Measurements from ENCODE around the gene C19orf12. TPM values are rescaled to one million over a fixed set of nuclear protein-coding genes. Genes with fewer than 3 reads are reported as not detected.

C19orf12 gene
- polyA plus RNA-seq, 1 experiment: 33.9 TPM

DNA sequence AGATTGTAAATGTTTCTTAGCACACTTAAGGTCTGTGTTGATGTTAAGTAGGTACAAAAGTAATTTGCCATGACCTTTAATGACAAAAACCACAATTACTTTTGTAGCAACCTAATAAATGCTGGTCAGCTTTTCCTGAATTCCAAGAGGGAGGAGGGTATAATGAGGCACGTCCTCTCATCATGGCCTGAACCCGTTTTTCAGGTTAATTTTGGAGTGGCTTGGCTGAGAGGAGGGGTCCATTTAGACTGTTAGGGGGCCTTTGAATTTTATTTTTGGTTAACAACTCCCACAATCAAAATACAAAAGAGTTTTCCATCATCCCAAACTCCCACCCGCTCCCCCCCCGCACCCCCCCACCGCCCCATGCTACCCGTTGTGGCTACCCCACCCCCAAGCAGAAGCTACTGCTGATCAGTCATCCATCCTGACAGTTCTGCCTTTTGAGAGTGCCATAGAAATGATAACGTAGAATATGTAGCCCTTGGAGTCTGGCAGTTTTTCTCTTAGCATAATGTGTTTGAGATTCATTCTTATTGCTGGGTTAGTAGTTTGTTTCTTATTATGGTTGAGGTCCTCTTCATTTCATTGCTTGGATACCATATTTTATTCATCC is 64.2 kb downstream of the C19orf12 start:
- ChIA-PET CTCF (interaction anchor here (0.9 to 1.5 kb wide), 4 partner anchors 8 to 65 kb away, joined by 3 read pairs; no protein-coding TSS in a partner anchor), POLR2A (no interaction called here)
- Histone ChIP-seq H3K4me3 (ENCODE audit: low read depth, low read length) (no peak overlapping the region), H3K36me3 (ENCODE audit: control insufficient read depth, insufficient read depth, low read length) (no peaks in the 10 kb centered on the region), H3K27me3 (ENCODE audit: control insufficient read depth, insufficient read depth, low read length) (no peaks in the 10 kb centered on the region; the same call in none of the 2 replicates)
- TF ChIP-seq, protein P1, sequence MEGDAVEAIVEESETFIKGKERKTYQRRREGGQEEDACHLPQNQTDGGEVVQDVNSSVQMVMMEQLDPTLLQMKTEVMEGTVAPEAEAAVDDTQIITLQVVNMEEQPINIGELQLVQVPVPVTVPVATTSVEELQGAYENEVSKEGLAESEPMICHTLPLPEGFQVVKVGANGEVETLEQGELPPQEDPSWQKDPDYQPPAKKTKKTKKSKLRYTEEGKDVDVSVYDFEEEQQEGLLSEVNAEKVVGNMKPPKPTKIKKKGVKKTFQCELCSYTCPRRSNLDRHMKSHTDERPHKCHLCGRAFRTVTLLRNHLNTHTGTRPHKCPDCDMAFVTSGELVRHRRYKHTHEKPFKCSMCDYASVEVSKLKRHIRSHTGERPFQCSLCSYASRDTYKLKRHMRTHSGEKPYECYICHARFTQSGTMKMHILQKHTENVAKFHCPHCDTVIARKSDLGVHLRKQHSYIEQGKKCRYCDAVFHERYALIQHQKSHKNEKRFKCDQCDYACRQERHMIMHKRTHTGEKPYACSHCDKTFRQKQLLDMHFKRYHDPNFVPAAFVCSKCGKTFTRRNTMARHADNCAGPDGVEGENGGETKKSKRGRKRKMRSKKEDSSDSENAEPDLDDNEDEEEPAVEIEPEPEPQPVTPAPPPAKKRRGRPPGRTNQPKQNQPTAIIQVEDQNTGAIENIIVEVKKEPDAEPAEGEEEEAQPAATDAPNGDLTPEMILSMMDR (IDR thresholded peaks at IDR 0.05; ENCODE audit: insufficient read depth, low read depth, low read length): no peak
- DNase-seq (ENCODE audit: low read depth): no peak

Other genes with a start within 250 kb of the C19orf12 start
- gene VSTM2B, start 189.3 kb downstream of the C19orf12 start, polyA plus RNA-seq (2011; rRNA removed): not detected in 2 replicates
- gene POP4, start 109.0 kb downstream of the C19orf12 start, polyA plus RNA-seq (2011; rRNA removed): 55.3 and 81.4 TPM in 2 replicates
- gene PLEKHF1, start 49.8 kb downstream of the C19orf12 start, polyA plus RNA-seq (2011; rRNA removed): 5.3 and 8.7 TPM in 2 replicates
- gene CCNE1, start 96.7 kb upstream of the C19orf12 start, polyA plus RNA-seq (2011; rRNA removed): 4.8 and 5.0 TPM in 2 replicates
- 27.7 and 59.1 TPM in 2 replicates for gene URI1, start 227.0 kb upstream of the C19orf12 start, polyA plus RNA-seq (2011; rRNA removed)

Measured in BJ (cell line).